Left kidney (tissue), 8 donors: ENCODE results near the gene PEBP1. TPM values are rescaled to one million over a fixed set of nuclear protein-coding genes. Genes with fewer than 3 reads are reported as not detected.

Source experiments
- DNase-seq: peaks from one replicate; pipeline ENCODE4 v3.0.0-alpha.2; 2013
- long read RNA-seq, 8 donors: transcript quantifications; one replicate each; lab custom pipeline, GENCODE V29; 2026
- polyA plus RNA-seq: library from polyadenylated mRNA; unstranded; fragments of 120-200 nt; gene quantifications from one replicate; pipeline ENCODE4 v1.2.1, GENCODE V29; 2013; ENCODE audit not compliant: insufficient read length

PEBP1 gene
- polyA plus RNA-seq = 263 TPM
- long read RNA-seq, donor 1, transcript PEBP1-201 (4 exons, 1,697 nt) = major isoform, 318 of 363 reads
- long read RNA-seq, donor 1, partial matches to known transcripts = 14 of 363 reads
- long read RNA-seq, donor 1, other reads (novel, unspliced or antisense) = 31 of 363 reads
- long read RNA-seq, donor 2, transcript PEBP1-201 (4 exons, 1,697 nt) = major isoform, 250 of 284 reads
- long read RNA-seq, donor 2, partial matches to known transcripts = 17 of 284 reads
- long read RNA-seq, donor 2, other reads (novel, unspliced or antisense) = 17 of 284 reads
- long read RNA-seq, donor 3, transcript PEBP1-201 (4 exons, 1,697 nt) = major isoform, 195 of 519 reads
- long read RNA-seq, donor 3, partial matches to known transcripts = 311 of 519 reads
- long read RNA-seq, donor 3, other reads (novel, unspliced or antisense) = 13 of 519 reads
- long read RNA-seq, donor 4, transcript PEBP1-201 (4 exons, 1,697 nt) = major isoform, 21 of 21 reads
- long read RNA-seq, donor 4, partial matches to known transcripts = 0 of 21 reads
- long read RNA-seq, donor 4, other reads (novel, unspliced or antisense) = 0 of 21 reads
- long read RNA-seq, donor 5, transcript PEBP1-201 (4 exons, 1,697 nt) = major isoform, 391 of 445 reads
- long read RNA-seq, donor 5, partial matches to known transcripts = 5 of 445 reads
- long read RNA-seq, donor 5, other reads (novel, unspliced or antisense) = 49 of 445 reads
- long read RNA-seq, donor 6, transcript PEBP1-201 (4 exons, 1,697 nt) = major isoform, 290 of 347 reads
- long read RNA-seq, donor 6, partial matches to known transcripts = 30 of 347 reads
- long read RNA-seq, donor 6, other reads (novel, unspliced or antisense) = 27 of 347 reads
- long read RNA-seq, donor 7, transcript PEBP1-201 (4 exons, 1,697 nt) = major isoform, 386 of 663 reads
- long read RNA-seq, donor 7, partial matches to known transcripts = 231 of 663 reads
- long read RNA-seq, donor 7, other reads (novel, unspliced or antisense) = 46 of 663 reads
- long read RNA-seq, donor 8, transcript PEBP1-201 (4 exons, 1,697 nt) = major isoform, 148 of 158 reads
- long read RNA-seq, donor 8, partial matches to known transcripts = 0 of 158 reads
- long read RNA-seq, donor 8, other reads (novel, unspliced or antisense) = 10 of 158 reads

GRCh38 chr12:118135788-118136558 lies at the start of gene PEBP1:
Gene PEBP1 (plus strand): TSS chr12:118136124. CDS start chr12:118136210, 86 bp downstream.
- DNase-seq = peak; percentile 88

DNA sequence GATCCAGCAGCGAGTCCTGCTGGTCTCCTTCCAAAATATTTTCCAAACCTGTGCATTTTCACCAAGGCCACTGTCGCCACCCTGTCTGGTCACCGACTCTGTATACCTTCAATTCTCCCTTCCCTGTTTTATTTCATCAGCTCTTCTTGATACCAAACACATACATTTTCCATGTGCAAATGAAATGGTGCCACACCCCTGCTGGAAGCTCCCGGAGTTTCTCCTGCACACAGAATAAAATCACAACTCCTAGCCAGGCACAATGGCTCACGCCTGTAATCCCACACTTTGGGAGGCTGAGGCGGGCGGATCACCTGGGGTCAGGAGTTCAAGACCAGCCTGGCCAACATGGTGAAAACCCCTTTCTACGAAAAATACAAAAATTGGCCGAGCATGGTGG lies 46.1 kb upstream of the PEBP1 start:
- no peak for DNase-seq

DNA sequence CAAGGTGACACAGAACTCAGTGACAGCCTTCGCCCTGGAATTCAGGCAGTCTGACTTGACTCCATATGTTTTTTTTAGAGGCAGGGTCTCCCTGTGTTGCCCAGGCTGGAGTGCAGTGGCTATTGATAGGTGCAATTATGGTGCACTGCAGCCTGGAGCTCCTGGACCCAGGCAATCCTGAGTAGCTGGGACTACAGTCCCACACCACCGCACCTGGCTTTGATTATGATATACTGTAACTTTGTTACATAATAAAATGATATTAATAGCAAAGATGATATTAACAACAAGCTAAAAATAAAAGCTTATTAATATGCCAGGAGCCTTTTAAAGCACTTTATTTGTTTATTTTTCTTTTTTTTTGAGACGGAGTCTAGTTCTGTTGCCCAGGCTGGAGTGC lies 41.9 kb upstream of the PEBP1 start:
- no peak for DNase-seq

- no peak for DNase-seq
These were observed 37.5 kb upstream of the PEBP1 start for GRCh38 chr12:118098401-118098800.

- DNase-seq = no peak
These were observed 36.8 kb upstream of the PEBP1 start for GRCh38 chr12:118098911-118099671.

- no peak for DNase-seq
These were observed 34.9 kb upstream of the PEBP1 start for GRCh38 chr12:118101051-118101450.

DNA sequence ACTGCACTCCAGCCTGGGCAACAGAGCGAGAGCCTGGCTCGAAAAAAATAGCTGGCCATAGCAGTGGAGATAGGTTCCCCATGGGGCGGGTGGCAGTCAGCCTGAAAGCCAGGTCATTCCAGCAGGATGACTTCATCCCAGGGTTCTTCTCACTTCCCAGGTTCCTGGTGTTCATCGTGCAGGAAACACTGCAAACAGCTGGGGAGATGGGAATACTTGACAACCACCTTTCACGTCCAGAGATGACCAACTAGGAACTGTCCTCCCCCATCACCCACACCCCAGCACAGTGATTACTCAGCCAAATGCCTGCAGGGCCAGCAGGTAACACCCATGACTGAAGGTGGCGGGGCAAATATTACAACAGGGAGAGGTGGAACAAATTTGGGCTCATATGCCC lies 33.9 kb upstream of the PEBP1 start:
- no peak for DNase-seq

- no peak for DNase-seq
These were observed 33.3 kb upstream of the PEBP1 start for GRCh38 chr12:118102609-118103008.

DNA sequence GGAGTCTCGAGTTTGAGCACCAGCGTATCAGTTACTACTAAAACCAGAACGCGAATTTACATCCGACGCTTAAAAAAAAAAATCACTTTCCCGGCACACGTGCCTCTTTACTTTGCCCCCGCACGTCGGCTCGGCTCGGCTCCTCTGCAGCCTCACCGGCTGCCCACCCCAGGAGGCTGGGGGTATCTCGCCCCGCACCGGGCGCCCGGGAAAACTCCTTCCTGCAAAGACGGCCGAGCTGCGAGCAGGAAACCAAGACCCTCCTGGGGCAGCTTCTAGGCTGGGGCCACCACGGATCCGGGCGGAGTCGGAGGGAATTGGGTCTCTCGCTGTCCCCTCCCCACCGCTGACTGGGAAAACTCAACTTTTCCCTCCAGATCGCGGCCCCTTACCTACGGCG lies 32.7 kb upstream of the PEBP1 start:
- peak; percentile 27 for DNase-seq

GRCh38 chr12:118103601-118104382 lies 32.1 kb upstream of the PEBP1 start, which contains the start of gene VSIG10:
Gene VSIG10 (minus strand): TSS chr12:118104011. CDS start chr12:118103671, 340 bp downstream.
- peak; percentile 45 for DNase-seq

DNA sequence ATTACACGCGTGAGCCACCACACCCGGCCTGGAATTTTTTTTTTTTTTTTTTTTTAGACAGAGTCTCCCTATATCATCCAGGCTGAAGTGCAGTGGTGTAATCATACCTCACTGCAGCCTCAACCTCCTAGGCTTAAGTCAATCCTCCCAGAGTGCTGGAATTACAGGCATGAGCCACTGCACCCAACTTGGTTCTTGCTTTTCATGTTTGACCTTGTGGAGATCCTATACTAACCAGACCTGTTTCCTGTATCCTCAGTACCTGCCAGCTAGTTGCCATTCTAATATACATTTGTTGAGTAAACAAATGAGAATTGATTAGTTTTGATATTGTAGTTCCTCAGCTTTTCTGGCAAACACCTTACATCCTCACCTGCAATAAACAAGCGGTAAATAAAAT lies 28.9 kb upstream of the PEBP1 start:
- DNase-seq = no peak

- no peak for DNase-seq
These were observed 28.2 kb upstream of the PEBP1 start for GRCh38 chr12:118107694-118108093.

DNA sequence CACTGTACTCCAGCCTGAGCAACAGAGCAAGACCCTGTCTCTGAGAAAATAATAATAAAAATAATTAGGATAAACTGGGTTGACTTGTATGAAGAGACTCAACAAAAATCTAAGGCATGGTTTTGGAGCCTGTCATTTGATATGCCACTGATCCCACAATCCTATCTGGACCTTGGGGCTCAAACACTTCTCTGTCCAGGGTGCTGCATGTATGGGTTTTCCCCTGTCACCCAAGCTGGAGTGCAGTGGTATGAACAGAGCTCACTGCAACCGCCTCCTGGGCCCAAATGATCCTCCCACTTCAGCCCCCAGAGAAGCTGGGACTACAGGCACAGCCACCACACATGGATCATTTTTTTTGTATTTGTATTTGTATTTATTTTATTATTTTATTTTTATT lies 26.8 kb upstream of the PEBP1 start:
- DNase-seq = no peak

DNA sequence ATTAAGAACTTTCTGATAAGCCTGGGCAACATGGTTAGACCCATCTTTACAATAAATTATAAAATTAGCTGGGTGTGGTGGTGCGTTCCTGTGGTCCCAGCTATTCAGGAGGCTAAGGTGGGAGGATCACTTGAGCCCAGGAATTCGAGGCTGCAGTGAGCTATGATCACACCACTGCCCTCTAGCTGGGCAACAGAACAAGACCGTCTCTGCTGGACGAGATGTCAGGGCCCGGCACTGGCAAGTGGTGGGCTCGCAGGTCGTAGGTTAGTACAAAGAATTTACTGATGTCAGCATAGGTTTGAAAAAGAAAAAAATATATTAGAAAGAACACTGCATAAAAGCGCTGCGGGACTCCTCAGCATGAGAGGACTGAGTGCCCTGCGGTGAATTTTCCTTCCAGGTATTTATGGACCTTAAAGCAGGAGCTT lies 16.5 kb upstream of the PEBP1 start:
- DNase-seq = no peak

- DNase-seq = peak; percentile 71
These were observed 15.2 kb upstream of the PEBP1 start for GRCh38 chr12:118120579-118121363.

DNA sequence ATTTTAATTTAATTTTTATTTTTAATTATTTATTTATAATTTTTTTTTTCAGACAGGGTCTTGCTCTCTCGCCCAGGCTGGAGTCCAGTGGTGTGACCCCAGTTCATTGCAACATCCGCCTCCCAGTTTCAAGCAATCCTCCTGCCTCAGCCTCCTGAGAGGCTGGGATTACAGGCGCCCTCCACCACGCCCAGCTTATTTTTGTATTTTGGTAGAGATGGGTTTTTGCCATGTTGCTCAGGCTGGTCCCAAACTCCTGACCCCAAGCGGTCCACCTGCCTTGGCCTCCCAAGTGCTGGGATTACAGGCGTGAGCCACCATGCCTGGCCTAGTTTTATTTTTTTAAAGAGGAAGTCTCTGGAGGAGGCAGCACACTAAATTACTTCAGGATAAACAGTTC lies 13.7 kb upstream of the PEBP1 start:
- no peak for DNase-seq

DNA sequence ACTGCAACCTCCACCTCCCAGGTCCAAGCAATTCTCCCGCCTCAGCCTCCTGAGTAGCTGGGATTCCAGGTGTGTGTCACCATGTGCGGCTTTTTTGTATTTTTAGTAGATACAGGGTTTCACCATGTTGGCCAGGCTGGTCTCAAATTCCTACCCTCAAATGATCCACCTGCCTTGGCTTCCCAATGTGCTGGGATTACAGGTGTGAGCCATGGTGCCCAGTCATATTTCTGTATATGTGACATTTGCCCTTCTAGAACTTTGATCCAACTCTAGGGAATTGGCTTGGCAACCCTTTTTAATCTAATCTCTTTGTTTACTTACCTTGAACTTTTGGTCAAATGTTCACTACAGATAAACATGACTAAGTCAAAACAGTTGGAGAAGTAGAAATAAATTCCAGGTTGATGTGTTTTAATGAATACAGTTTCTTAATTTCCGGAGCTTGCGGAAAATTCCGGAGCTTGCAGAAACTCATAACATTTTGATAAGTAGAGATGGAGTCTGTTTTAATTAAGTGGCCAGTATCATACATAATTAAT lies 11.5 kb upstream of the PEBP1 start:
- DNase-seq = no peak

GRCh38 chr12:118125743-118126118 lies 10.2 kb upstream of the PEBP1 start:
- DNase-seq = no peak
